GM12878 (cell line): ENCODE results near the gene CLEC16A. TPM values are rescaled to one million over a fixed set of nuclear protein-coding genes. Genes with fewer than 3 reads are reported as not detected.

Source experiments
- ATAC-seq: fragments of 200-7000 bp; cut with Tn5 transposase; 3 replicates; pipeline ENCODE4 v1.9.1; 2020; ENCODE audit warnings: mild to moderate bottlenecking, moderate library complexity
- BruUV-seq: library from RNA; stranded (reverse); fragments of 400-500 nt; replicated peaks from 2 replicates; lab custom pipeline; 2021; lab: Mats Ljungman, UMichigan
- CTCF ChIA-PET: fragments of 300-600 bp; sonication (Branson Sonifier 250); formaldehyde crosslinking; extraction: SDS; loops from one replicate; lab custom pipeline; 2021; ENCODE audit warnings: inconsistent platforms; lab: Yijun Ruan, JAX
- POLR2A ChIA-PET: fragments of 350-600 bp; formaldehyde crosslinking; extraction: SDS; loops from one replicate; lab custom pipeline; 2021; ENCODE audit warnings: inconsistent platforms; lab: Charles Lee
- RAD21 ChIA-PET: fragments of 300-600 bp; sonication (Branson Sonifier 250); formaldehyde crosslinking; loops from one replicate; lab custom pipeline; 2023; ENCODE audit warnings: antibody characterized with exemption; ENCODE audit not compliant: unreplicated experiment; lab: Charles Lee
- SMC1A ChIA-PET: fragments of 300-600 bp; sonication (Branson Sonifier 250); formaldehyde crosslinking; loops from one replicate; lab custom pipeline; 2023; ENCODE audit not compliant: unreplicated experiment, uncharacterized antibody; lab: Charles Lee
- DNase-seq: peaks from one replicate; pipeline ENCODE4 v3.0.0-alpha.2; 2011; ENCODE audit warnings: low read depth, low spot score
- FAIRE-seq: peaks from 3 replicates; lab custom pipeline; 2011; peaks lifted over from hg19 to GRCh38; lab: Jason Lieb, UNC
- H2AFZ ChIP-seq: 2 replicates; pipeline ENCODE4 v1.6.0; 2011; ENCODE audit warnings: low read depth, low read length, control low read depth; ENCODE audit not compliant: control insufficient read depth
- H3K27ac ChIP-seq: 2 replicates; pipeline ENCODE4 v1.5.1; 2011; ENCODE audit warnings: control low read depth; ENCODE audit not compliant: control insufficient read depth, insufficient read depth
- H3K27me3 ChIP-seq, 2 experiments: replicated peaks in 1 of 2; 2 replicates each; pipeline versions ENCODE4 v1.6.0 to v1.6.1; 2011; ENCODE audit warnings: low read length in 1 of 2; ENCODE audit not compliant: control insufficient read depth in 2 of 2, insufficient read depth in 2 of 2
- H3K36me3 ChIP-seq, 2 experiments: 2 replicates each; pipeline ENCODE4 v1.5.1; 2011; ENCODE audit warnings: low read length in 1 of 2; ENCODE audit not compliant: control insufficient read depth in 2 of 2, insufficient read depth in 2 of 2
- H3K4me1 ChIP-seq: 2 replicates; pipeline ENCODE4 v1.6.1; 2011; ENCODE audit warnings: mild to moderate bottlenecking, low read length, moderate library complexity, mixed read lengths; ENCODE audit not compliant: control insufficient read depth, insufficient read depth
- H3K4me2 ChIP-seq: 2 replicates; pipeline ENCODE4 v1.6.0; 2011; ENCODE audit warnings: control low read depth; ENCODE audit not compliant: control insufficient read depth, insufficient read depth
- H3K4me3 ChIP-seq: fragments of 200-600 bp; sonication (generic); 2 replicates; pipeline ENCODE4 v1.5.1; 2016
- H3K79me2 ChIP-seq: 2 replicates; pipeline ENCODE4 v1.6.0; 2011; ENCODE audit warnings: low read length; ENCODE audit not compliant: control insufficient read depth, insufficient read depth
- H3K9ac ChIP-seq: 2 replicates; pipeline ENCODE4 v1.8.0; 2011; ENCODE audit warnings: low read length, control low read depth, mixed read lengths; ENCODE audit not compliant: control insufficient read depth, insufficient read depth
- H3K9me3 ChIP-seq: replicated peaks from 3 replicates; pipeline ENCODE4 v1.5.1; 2011; ENCODE audit warnings: mild to moderate bottlenecking, low read length; ENCODE audit not compliant: control insufficient read depth, insufficient read depth
- H4K20me1 ChIP-seq: 2 replicates; pipeline ENCODE4 v1.6.0; 2011; ENCODE audit not compliant: control insufficient read depth, insufficient read depth
- ATF2 ChIP-seq: IDR thresholded peaks from 2 replicates; pipeline ENCODE4 v1.6.1; 2012; ENCODE audit warnings: low read length, inconsistent platforms
- GABPA ChIP-seq: IDR thresholded peaks from 2 replicates; pipeline ENCODE4 v1.6.1; 2014; ENCODE audit warnings: antibody characterized with exemption, low read depth, mild to moderate bottlenecking, inconsistent platforms
- RAD21 ChIP-seq: IDR thresholded peaks from 2 replicates; pipeline ENCODE4 v1.6.1; 2011; ENCODE audit warnings: mild to moderate bottlenecking, low read depth, low read length, moderate library complexity; ENCODE audit not compliant: insufficient read depth
- RELA ChIP-seq: fragments of 450-650 bp; IDR thresholded peaks from 2 replicates; pipeline ENCODE4 v1.8.0; 2014; ENCODE audit warnings: borderline replicate concordance; ENCODE audit not compliant: partially characterized antibody
- ZBTB40 ChIP-seq: fragments of 450-650 bp; IDR thresholded peaks from 2 replicates; pipeline ENCODE4 v1.6.1; 2016; ENCODE audit warnings: mild to moderate bottlenecking, moderate library complexity, borderline replicate concordance
- WGBS: methylation state at CpG from one replicate; pipeline ENCODE4 v1.1.6; 2016; ENCODE audit warnings: low lambda C conversion rate; ENCODE audit not compliant: insufficient replicate concordance, insufficient coverage; ENCODE audit errors: missing lambda C conversion rate; 5-methylcytosine and 5-hydroxymethylcytosine counted together
- in situ Hi-C: fragments of 300-500 bp; cut with MboI; formaldehyde crosslinking; loops from 9 replicates; pipeline ENCODE4 v1.14.3; 2018; ENCODE audit warnings: mixed read lengths
- intact Hi-C: fragments of 100-400 bp; cut with micrococcal nuclease; formaldehyde crosslinking; loops from one replicate; pipeline ENCODE4 v1.14.2; 2022; ENCODE audit not compliant: unreplicated experiment
- polyA plus RNA-seq, 11 experiments: library from polyadenylated mRNA; depleted of rRNA in 4 of 11; unstranded in 6 of 11; stranded (reverse) in 5 of 11; fragments of >200 nt; fragmentation: Nextera tagmentation in 4 of 11; fragmentation: Illumina TruSeq in 1 of 11; extraction: Ambion mirVana in 4 of 11; extraction: Trizol in 1 of 11; gene quantifications; 1 replicate in 1 of 11; 2 replicates in 10 of 11; pipeline versions ENCODE4 v1.2.1 to v1.2.3, GENCODE V29; 2011 to 2016; ENCODE audit warnings: inconsistent platforms in 2 of 11, missing spikeins in 2 of 11, low read depth in 1 of 11
- total RNA-seq, 4 experiments: library from RNA; depleted of rRNA in 3 of 4; stranded (reverse); fragments of >200 nt in 3 of 4; fragmentation: Illumina TruSeq in 1 of 4; extraction: Trizol in 1 of 4; gene quantifications; 2 replicates each; pipeline versions ENCODE4 v1.2.1 to v1.2.3, GENCODE V29; 2013 to 2021
- TF ChIP-seq, protein P1 (sequence below): IDR thresholded peaks from 2 replicates; pipeline ENCODE4 v1.6.1; 2012; ENCODE audit warnings: improper control_type of control experiment, low read depth, low read length; ENCODE audit not compliant: insufficient replicate concordance

Gene CLEC16A
- total and polyA plus RNA-seq, 10 of the 15 experiments (the other 5 are each of a cell fraction or from before 2014, with no cell fraction given) = 1.5 to 28.8 (median 19.2) TPM

GRCh38 chr16:10937068-10937859 lies 7.1 kb upstream of the CLEC16A start (continued):
- TF ChIP-seq ZBTB40 = no peak

DNA sequence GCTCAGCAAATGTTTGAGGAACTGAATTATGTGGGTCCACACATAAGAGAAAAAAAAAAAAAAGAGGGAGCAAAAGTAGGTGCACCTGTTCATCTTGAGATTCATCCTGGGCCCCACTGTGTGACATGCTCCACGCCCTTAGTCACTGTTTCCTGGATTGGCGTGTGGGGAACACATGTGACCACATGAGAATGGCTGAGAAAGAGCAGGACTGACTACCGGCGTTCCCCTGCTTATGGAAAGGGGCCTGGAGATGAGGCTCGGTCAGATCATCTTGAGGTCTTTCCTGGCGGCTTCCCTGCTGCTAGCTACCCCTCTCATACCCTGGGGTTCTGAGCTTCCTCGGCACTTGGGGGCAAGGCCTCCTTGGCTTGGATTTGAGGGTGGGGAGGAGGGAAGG lies 6.0 kb upstream of the CLEC16A start:
- in situ Hi-C loops (no loop called here), intact Hi-C loops (loop anchor here (5.0 kb wide), 1 partner anchor 416 kb away; no protein-coding TSS in a partner anchor)
- H3K9ac ChIP-seq = peak overlapping the region; percentile 90
- CTCF ChIA-PET = interaction anchor here (0.6 to 6.3 kb wide), 6 partner anchors 11 to 425 kb away, joined by 3 to 63 read pairs (median 10); no protein-coding TSS in a partner anchor
- no peaks in the 10 kb centered on the region; the same call in none of the 2 replicates for H4K20me1 ChIP-seq
- no peak overlapping the region for H2AFZ ChIP-seq
- BruUV-seq = no TSS peak
- peak overlapping the region; percentile 98 for H3K4me2 ChIP-seq
- SMC1A ChIA-PET = interaction anchor here (0.7 to 1.3 kb wide), 2 partner anchors 19 to 619 kb away, joined by 3 read pairs; no protein-coding TSS in a partner anchor
- POLR2A ChIA-PET = interaction anchor here (0.7 to 3.6 kb wide), 6 partner anchors 10 to 68 kb away, joined by 3 to 16 read pairs (median 12); partner anchors contain the start of gene CIITA
- H3K27me3 ChIP-seq = no peaks in the 10 kb centered on the region
- RAD21 ChIA-PET = interaction anchor here (2.0 to 7.1 kb wide), 4 partner anchors 11 to 424 kb away, joined by 7 to 50 read pairs (median 9); partner anchors contain the start of gene NUBP1
- H3K4me3 ChIP-seq = peak overlapping the region; percentile 82
- no peak for DNase-seq
- H3K79me2 ChIP-seq = peaks cover 56% of the 10 kb centered on the region
- FAIRE-seq = no peak
- H3K9me3 ChIP-seq = no peaks in the 10 kb centered on the region
- peaks cover 0 to 2% of the 10 kb centered on the region in 2 experiments; a peak in 2 of 4 replicates for H3K36me3 ChIP-seq
- peaks cover 42% of the 10 kb centered on the region for H3K4me1 ChIP-seq
- WGBS = 23% methylated on average over 7 of the region's 7 CpGs
- peak overlapping the region; percentile 23 for H3K27ac ChIP-seq
- peak; percentile 12 for ATAC-seq
- TF ChIP-seq RELA = no peak
- TF ChIP-seq, protein P1, sequence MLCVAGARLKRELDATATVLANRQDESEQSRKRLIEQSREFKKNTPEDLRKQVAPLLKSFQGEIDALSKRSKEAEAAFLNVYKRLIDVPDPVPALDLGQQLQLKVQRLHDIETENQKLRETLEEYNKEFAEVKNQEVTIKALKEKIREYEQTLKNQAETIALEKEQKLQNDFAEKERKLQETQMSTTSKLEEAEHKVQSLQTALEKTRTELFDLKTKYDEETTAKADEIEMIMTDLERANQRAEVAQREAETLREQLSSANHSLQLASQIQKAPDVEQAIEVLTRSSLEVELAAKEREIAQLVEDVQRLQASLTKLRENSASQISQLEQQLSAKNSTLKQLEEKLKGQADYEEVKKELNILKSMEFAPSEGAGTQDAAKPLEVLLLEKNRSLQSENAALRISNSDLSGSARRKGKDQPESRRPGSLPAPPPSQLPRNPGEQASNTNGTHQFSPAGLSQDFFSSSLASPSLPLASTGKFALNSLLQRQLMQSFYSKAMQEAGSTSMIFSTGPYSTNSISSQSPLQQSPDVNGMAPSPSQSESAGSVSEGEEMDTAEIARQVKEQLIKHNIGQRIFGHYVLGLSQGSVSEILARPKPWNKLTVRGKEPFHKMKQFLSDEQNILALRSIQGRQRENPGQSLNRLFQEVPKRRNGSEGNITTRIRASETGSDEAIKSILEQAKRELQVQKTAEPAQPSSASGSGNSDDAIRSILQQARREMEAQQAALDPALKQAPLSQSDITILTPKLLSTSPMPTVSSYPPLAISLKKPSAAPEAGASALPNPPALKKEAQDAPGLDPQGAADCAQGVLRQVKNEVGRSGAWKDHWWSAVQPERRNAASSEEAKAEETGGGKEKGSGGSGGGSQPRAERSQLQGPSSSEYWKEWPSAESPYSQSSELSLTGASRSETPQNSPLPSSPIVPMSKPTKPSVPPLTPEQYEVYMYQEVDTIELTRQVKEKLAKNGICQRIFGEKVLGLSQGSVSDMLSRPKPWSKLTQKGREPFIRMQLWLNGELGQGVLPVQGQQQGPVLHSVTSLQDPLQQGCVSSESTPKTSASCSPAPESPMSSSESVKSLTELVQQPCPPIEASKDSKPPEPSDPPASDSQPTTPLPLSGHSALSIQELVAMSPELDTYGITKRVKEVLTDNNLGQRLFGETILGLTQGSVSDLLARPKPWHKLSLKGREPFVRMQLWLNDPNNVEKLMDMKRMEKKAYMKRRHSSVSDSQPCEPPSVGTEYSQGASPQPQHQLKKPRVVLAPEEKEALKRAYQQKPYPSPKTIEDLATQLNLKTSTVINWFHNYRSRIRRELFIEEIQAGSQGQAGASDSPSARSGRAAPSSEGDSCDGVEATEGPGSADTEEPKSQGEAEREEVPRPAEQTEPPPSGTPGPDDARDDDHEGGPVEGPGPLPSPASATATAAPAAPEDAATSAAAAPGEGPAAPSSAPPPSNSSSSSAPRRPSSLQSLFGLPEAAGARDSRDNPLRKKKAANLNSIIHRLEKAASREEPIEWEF = no peak
- TF ChIP-seq RAD21 = no peak
- no peak for TF ChIP-seq GABPA
- no peak for TF ChIP-seq ATF2
